NCI-H1694 (cell line): ENCODE data around the gene SYCE3.

ENCODE experiments used
- DNase-seq: peaks from one replicate; lab custom pipeline; 2025; lab: John Stamatoyannopoulos, UW

The SYCE3 gene

GRCh38 chr22:50576070-50576469 lies 13.4 kb upstream of the SYCE3 start:
- peak; percentile 30 for DNase-seq

- no peak for DNase-seq
Measured at GRCh38 chr22:50575426-50575941, 12.8 kb upstream of the SYCE3 start.

GRCh38 chr22:50574383-50574755 lies 11.7 kb upstream of the SYCE3 start:
- no peak for DNase-seq

- no peak for DNase-seq
Measured at GRCh38 chr22:50573491-50574382, 11.0 kb upstream of the SYCE3 start.

GRCh38 chr22:50572965-50573364 lies 10.2 kb upstream of the SYCE3 start:
- no peak for DNase-seq

- no peak for DNase-seq
Measured at GRCh38 chr22:50571264-50572175, 8.8 kb upstream of the SYCE3 start.

GRCh38 chr22:50570861-50571260 lies 8.1 kb upstream of the SYCE3 start:
- DNase-seq, result no peak

GRCh38 chr22:50569896-50570535 lies 7.3 kb upstream of the SYCE3 start:
- DNase-seq, result no peak

- DNase-seq, result no peak
Measured at GRCh38 chr22:50569041-50569459, 6.3 kb upstream of the SYCE3 start.

GRCh38 chr22:50568626-50569025 lies 5.9 kb upstream of the SYCE3 start:
- no peak for DNase-seq

- DNase-seq, result no peak
Measured at GRCh38 chr22:50567721-50568252, 5.1 kb upstream of the SYCE3 start.

GRCh38 chr22:50564289-50564688 lies 1.6 kb upstream of the SYCE3 start:
- no peak for DNase-seq

GRCh38 chr22:50563413-50564160 lies 868 bp upstream of the SYCE3 start:
- DNase-seq, result no peak

GRCh38 chr22:50561401-50562358 lies 1.0 kb downstream of the SYCE3 start:
- no peak for DNase-seq

- no peak for DNase-seq
Measured at GRCh38 chr22:50560034-50560433, 2.7 kb downstream of the SYCE3 start.

- peak; percentile 54 for DNase-seq
Measured at GRCh38 chr22:50556703-50557102, 6.0 kb downstream of the SYCE3 start.

- no peak for DNase-seq
Measured at GRCh38 chr22:50553310-50553709, 9.4 kb downstream of the SYCE3 start.

- no peak for DNase-seq
Measured at GRCh38 chr22:50551160-50551752, 11.5 kb downstream of the SYCE3 start.

- no peak for DNase-seq
Measured at GRCh38 chr22:50550395-50550794, 12.3 kb downstream of the SYCE3 start.
